ENCODE results near the gene SYNPO. TPM values are rescaled to one million over a fixed set of nuclear protein-coding genes. Genes with fewer than 3 reads are reported as not detected.

Gene SYNPO
- total and polyA plus RNA-seq, 7 donors, result 136 to 855 (median 628) TPM

DNA sequence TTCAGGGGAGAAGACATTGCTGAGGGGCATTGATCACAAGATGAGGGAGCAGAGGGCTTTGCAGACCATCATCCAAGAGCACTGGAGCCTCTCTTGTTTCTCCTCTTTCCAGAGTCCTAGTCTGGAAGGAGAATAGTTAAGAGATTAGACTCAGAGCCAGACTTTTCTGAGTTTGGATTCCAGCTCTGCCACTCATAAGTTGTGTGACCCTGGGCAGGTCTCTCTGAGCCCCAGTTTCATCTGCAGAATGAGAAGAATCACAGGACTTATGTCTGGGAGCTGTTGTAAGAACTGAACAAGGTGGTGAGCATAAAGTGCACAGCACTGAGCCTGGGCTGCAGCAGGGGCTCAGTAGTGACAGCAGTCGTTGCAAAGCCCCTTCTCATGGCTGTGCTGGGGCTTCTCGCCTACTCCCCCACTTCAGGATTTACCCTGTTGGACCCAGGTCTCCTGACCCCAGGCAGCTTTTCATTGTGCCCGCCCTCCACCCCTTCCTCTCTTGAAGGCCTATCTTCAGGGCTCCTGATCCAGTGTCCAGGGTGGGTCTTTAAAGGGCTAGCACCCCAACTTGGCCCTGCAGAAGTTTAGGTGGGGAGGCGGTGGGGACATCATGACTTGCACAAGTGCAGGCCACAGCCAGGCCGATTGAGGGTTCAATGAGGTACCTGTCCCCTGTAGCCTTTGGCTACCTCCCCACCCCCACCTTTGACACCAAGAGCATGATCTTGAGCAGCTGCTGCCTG, 1.5 kb downstream of the SYNPO start:
- Histone ChIP-seq H3K4me3 (peak overlapping the region; percentile 49), H3K27me3 (ENCODE audit: insufficient read depth in 3 of 3, low read length in 2 of 3) (no peaks in the 10 kb centered on the region), H3K27ac (peak overlapping the region; percentile 89), H3K36me3 (ENCODE audit: insufficient read depth in 1 of 2, low read depth in 1 of 2) (no peaks in the 10 kb centered on the region), H3K9me3 (no peaks in the 10 kb centered on the region), H3K4me1 (peaks cover 85% of the 10 kb centered on the region)
- TF ChIP-seq CTCF (IDR thresholded peaks at IDR 0.05), result no peak
- WGBS, 3 donors, result 25 to 55% (median 53%) methylated on average over 5 of the region's 5 CpGs
- ATAC-seq (no peak), DNase-seq (no peak)
- intact Hi-C loops (cut with DNase I), result no loop called here

- peak overlapping the region; percentile 89 for H3K27ac ChIP-seq
- 7 to 12% (median 10%) methylated on average over 5 of the region's 5 CpGs for WGBS, 3 donors
- no peaks in the 10 kb centered on the region for H3K9me3 ChIP-seq
- ATAC-seq (peak; percentile 37 to 66 (median 46)), DNase-seq (peak; percentile 77 to 84)
- no peak for TF ChIP-seq CTCF (IDR thresholded peaks at IDR 0.05)
- H3K36me3 ChIP-seq (ENCODE audit: insufficient read depth in 1 of 2, low read depth in 1 of 2), result no peaks in the 10 kb centered on the region
- intact Hi-C loops (cut with DNase I), result no loop called here
- peak overlapping the region; percentile 49 for H3K4me3 ChIP-seq
- no peaks in the 10 kb centered on the region for H3K27me3 ChIP-seq (ENCODE audit: insufficient read depth in 3 of 3, low read length in 2 of 3)
- H3K4me1 ChIP-seq, result peaks cover 85% of the 10 kb centered on the region
Observed at GRCh38 chr5:150642567-150642927, 2.1 kb downstream of the SYNPO start.

DNA sequence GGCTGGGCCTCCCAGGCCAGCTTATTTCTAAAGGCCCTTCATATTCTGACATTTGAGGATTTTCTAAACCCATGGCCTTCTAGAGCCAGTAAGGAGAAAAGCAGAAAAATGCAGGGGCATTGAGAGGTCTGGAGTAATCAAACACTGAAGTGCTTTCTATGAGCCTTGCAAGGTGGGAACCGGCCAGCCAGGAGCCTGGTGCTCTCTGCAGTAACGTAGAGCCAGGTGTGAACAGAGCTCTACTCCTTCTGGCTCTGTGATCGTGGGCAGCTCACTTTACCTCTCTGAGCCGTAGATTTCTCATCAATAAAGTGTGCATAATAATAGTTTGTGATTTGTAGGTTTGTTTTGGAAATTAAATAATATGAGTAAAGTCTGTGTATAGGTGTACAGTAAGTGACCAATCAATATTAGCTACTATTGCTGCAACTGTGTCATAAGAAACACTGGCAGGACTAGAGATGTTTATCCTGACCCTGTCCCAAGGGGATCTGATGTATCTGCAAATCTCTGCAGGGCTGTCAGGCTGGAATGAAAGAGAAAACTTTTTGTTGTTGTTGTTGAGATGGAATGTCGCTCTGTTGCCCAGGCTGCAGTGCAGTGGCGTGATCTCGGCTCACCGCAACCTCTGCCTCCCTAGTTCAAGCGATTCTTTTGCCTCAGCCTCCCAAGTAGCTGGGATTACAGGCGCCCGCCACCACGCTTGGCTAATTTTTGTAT, 2.7 kb downstream of the SYNPO start:
- H3K27ac ChIP-seq, result peak overlapping the region; percentile 89
- H3K4me3 ChIP-seq, result peak overlapping the region; percentile 49
- no peaks in the 10 kb centered on the region for H3K9me3 ChIP-seq
- DNase-seq, result no peak
- no peaks in the 10 kb centered on the region for H3K27me3 ChIP-seq (ENCODE audit: insufficient read depth in 3 of 3, low read length in 2 of 3)
- peaks cover 88% of the 10 kb centered on the region for H3K4me1 ChIP-seq
- no peak for ATAC-seq
- no peak for TF ChIP-seq CTCF (IDR thresholded peaks at IDR 0.05)
- peaks cover 0 to 2% of the 10 kb centered on the region in 2 donors for H3K36me3 ChIP-seq (ENCODE audit: insufficient read depth in 1 of 2, low read depth in 1 of 2)
- intact Hi-C loops (cut with DNase I), result no loop called here
- WGBS, 3 donors, result 70 to 74% (median 71%) methylated on average over 12 of the region's 12 CpGs

DNA sequence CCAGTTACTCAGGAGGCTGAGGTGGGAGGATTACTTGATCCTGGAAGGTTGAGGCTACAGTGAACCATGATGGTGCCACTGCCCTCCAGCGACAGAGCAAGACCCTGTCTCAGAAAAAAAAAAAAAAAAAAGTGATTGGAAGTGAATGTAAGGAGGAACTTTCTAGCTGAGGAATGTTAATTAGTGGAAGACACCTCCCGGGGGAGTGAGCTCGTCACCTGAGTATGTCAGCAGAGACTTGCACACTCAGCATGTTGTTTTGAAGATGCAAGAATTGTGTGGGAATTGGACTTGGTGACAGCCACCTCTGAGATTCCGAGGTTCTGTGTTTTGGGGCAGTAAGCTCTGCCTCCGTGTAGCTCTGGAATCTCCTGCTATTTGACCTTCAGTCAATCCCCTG, 3.6 kb downstream of the SYNPO start:
- no peaks in the 10 kb centered on the region for H3K9me3 ChIP-seq
- H3K4me3 ChIP-seq, result peak overlapping the region; percentile 23
- TF ChIP-seq CTCF (IDR thresholded peaks at IDR 0.05), result no peak
- H3K27ac ChIP-seq, result peak overlapping the region; percentile 89
- H3K27me3 ChIP-seq (ENCODE audit: insufficient read depth in 3 of 3, low read length in 2 of 3), result no peaks in the 10 kb centered on the region
- ATAC-seq (no peak), DNase-seq (no peak)
- intact Hi-C loops (cut with DNase I), result no loop called here
- WGBS, 3 donors, result 38 to 49% (median 38%) methylated on average over 5 of the region's 5 CpGs
- H3K4me1 ChIP-seq, result peaks cover 95% of the 10 kb centered on the region
- H3K36me3 ChIP-seq (ENCODE audit: insufficient read depth in 1 of 2, low read depth in 1 of 2), result peaks cover 0 to 11% of the 10 kb centered on the region in 2 donors
